ENCODE results near the gene CHN1.

The CHN1 gene

GRCh38 chr2:174971868-174972781 is 33.1 kb downstream of the CHN1 start:
- no peak for DNase-seq (ENCODE audit: low read depth, low spot score)

- DNase-seq (ENCODE audit: low read depth, low spot score), result no peak
Observed at GRCh38 chr2:174970092-174970491, 35.1 kb downstream of the CHN1 start.

GRCh38 chr2:174969091-174969734 is 36.0 kb downstream of the CHN1 start:
- no peak for DNase-seq (ENCODE audit: low read depth, low spot score)

- DNase-seq (ENCODE audit: low read depth, low spot score), result no peak
Observed at GRCh38 chr2:174967691-174968260, 37.4 kb downstream of the CHN1 start.

DNA sequence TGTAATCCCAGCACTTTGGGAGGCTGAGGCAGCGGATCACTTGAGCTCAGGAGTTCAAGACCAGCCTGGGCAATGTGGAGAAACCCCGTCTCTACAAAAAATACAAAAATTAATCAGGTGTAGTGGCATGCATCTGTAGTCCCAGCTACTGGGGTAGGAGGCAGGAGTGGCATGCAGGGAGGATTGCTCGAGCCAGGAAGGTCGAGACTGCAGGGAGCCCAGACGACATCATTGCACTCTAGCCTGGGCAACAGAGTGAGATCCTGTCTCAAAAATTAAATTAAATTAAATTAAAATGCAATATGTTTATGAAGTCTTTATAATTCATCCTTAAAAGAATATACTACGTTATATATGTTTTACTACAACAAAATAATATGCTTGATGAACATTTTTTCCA is 38.1 kb downstream of the CHN1 start:
- DNase-seq (ENCODE audit: low read depth, low spot score), result no peak

DNA sequence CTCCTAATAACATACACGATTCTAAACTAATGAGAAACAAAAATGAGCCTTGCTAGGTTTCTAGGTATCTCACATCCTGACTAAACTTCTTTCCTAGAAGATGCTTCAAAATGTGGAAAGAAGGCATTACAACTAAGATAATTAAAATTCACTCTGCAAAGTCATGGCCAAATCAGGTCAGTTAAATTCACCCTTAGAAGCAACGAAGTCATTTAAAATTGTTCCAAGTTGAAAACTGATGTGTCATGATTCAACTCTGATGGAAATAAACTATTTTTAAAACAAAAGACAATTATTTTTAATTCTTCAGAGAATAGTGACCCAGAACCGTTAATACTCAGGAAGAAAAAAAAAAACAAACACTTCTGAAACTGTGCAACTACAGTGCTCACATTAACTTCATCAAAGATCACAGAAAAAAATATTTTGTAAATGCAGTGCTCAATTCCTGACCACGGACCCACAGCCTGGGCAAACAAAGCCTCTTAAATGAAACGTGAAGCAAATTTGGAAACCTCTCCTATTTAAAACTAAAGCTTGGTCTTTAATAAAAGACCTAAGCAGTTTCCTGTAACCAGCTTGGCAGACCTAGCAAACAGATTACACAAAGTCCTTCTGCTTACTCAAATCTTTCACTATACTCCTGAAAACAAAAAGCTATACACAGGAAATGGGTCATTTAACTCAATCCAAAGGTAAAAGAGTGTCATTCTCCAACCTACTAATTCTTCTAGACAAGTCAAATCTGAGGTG is 39.0 kb downstream of the CHN1 start:
- DNase-seq (ENCODE audit: low read depth, low spot score), result no peak

- DNase-seq (ENCODE audit: low read depth, low spot score), result no peak
Observed at GRCh38 chr2:174965551-174965950, 39.6 kb downstream of the CHN1 start.

GRCh38 chr2:174964404-174964803 is 40.8 kb downstream of the CHN1 start:
- no peak for DNase-seq (ENCODE audit: low read depth, low spot score)

DNA sequence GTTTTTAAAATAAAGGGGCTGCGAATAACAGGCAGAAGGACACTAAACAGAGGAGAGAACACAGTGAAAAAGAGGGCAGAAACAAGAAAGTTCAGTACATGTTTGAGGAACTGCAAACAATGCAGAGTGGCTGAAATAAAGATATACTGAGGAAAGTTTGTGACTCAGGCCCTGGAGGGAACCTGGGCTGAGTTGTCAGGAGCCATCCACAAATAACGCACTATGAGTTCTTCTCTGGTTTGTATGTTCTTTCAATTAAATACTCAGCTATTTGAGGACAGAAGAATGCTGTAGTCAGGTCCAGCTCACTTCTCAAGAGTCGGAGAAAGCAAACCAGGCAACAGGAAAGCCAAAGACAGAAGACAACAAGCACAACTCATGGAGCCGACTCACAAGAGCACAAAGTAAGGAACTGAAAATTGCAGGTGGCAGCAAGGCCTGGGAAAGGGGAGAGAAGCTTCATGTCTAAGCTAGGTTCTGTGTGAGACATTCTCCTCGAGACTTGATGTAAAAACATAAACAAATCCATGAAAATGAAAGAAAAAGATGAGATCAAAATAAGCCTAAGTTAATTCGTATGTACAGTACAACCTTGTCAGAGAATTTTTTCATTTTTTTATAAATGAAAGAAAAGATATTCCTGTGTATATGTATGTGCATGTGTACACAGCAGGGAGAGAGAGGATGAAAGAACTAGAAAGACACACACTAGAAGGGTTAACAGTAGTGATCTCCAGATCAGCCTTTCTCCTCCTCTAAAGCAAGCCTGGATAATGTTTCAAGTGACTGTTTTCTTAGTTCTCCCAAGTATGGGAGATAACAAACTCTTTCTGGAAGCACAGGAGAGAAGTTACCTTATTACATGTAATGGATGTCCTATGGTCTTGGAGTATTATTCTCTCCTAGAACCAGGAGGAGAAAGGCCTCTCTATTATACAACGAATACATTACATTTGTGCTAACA is 41.5 kb downstream of the CHN1 start:
- no peak for DNase-seq (ENCODE audit: low read depth, low spot score)

DNA sequence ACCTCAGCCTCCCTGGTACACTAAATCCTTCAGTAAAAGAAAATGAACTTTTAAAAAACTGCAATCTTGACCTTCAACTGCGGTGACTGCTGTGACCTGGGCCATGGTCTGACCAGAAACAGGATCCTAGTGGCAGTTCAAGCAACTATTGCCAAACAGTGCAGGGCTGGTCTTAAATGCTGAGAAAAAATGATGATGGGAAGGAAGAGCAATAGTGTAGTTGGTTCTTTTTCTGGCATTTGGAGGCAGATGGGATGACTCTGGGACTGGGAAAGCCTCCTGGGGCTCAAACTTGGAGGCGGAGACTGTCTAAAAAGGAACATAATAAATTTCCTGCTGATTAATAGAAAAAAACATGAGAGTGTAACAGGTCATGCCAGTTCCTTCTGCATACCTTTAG is 45.4 kb downstream of the CHN1 start:
- DNase-seq (ENCODE audit: low read depth, low spot score), result no peak

GRCh38 chr2:174957050-174957449 is 48.1 kb downstream of the CHN1 start:
- no peak for DNase-seq (ENCODE audit: low read depth, low spot score)

DNA sequence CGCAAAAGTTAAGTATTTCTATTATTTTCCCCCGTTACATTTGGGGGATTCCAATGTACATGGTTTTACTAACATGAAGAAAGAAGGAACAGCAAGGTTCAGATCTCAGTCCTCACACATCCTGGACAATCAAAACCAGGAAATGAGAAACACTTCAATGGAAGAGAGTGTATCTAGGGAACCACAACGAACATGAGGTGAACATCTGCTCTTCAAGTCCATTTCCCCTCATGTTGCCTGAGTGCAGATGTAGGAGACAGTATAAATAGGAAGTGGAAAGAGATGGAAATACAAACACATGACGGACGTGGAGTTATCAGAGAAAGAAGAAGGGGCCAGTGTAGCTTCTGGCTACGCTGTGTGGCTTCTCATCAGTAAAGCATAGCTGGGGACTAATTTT is 52.6 kb downstream of the CHN1 start:
- no peak for DNase-seq (ENCODE audit: low read depth, low spot score)

DNA sequence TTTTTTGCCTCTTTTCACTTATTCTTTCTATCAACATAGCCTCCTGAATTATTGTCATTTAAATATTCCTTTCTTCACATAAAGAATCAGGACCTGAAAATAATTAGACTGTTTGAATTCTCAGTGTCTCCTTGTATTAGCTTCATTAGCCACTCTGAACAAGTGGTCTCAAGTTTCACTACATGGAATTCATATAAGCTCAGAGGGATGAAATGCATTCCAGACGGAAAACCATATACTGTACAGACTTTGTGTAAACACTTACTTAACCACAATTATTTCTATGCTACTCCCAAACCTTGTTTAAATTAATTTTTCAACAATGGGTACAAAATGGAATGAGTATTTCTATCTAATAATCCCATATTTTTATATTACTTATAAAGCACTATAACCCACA is 53.4 kb downstream of the CHN1 start:
- no peak for DNase-seq (ENCODE audit: low read depth, low spot score)

- DNase-seq (ENCODE audit: low read depth, low spot score), result no peak
Observed at GRCh38 chr2:174949988-174950687, 55.0 kb downstream of the CHN1 start.

DNA sequence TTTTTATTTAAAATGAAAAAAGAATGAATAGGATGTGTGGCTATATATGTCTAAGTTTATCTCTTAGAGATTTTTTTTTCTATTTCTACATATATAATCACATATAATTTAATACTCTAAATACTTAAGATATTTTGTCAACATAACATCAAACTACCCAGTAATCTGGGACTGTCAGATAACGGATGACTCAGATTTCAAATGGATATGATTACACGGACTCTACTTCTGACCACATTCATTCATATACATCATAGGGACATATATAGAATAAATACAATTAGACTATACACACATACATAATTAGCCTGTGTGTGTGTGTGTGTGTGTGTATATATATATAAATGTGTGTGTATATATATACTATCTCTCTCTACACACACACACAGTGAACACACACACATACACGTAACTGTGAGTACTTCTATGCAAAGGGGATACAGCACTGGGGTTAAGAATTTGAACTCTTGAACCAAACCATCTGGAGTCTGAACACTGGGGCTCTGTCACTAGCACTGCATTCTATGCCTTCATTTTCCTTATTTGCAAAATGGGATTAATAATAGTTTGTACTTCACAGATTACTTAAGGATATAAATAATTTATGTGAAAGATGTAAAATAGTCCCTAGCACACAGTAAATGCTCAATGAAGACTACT is 59.5 kb downstream of the CHN1 start:
- DNase-seq (ENCODE audit: low read depth, low spot score), result no peak

DNA sequence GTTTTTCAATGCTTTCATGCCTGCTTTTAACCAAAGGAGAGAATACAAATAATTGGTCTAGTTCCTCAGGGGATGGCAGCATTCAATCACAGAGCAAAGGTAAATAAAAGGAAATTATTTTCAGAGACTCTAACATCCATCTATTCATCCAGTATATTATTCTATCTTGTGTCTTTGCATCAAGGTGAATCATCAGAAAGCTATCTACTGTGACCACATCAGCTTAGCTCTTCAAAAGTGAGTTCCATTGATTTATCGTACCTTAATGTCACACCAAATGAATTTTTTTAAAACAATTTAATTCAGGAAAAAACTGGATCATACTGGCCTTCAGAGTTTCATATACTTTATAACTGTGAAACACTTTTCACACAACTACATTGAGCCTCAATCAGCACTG is 66.1 kb downstream of the CHN1 start:
- no peak for DNase-seq (ENCODE audit: low read depth, low spot score)

- no peak for DNase-seq (ENCODE audit: low read depth, low spot score)
Observed at GRCh38 chr2:174931724-174932123, 73.5 kb downstream of the CHN1 start.

- DNase-seq (ENCODE audit: low read depth, low spot score), result no peak
Observed at GRCh38 chr2:174929786-174930185, 75.4 kb downstream of the CHN1 start.

GRCh38 chr2:174925046-174925784 is 80.0 kb downstream of the CHN1 start:
- DNase-seq (ENCODE audit: low read depth, low spot score), result no peak
